Activated naive CD8-positive, alpha-beta T cell (primary cell): ENCODE results near the gene SND1.
A peak's percentile ranks its signal among the peaks of the same experiment; 100 is the strongest.

Experiments
- H3K27ac Mint-ChIP-seq: one replicate; pipeline ENCODE4 v1.8.0; 2021; ENCODE audit warnings: mixed read lengths
- H3K27me3 Mint-ChIP-seq: one replicate; pipeline ENCODE4 v1.8.0; 2021; ENCODE audit warnings: mixed read lengths
- H3K36me3 Mint-ChIP-seq: one replicate; pipeline ENCODE4 v1.8.0; 2021; ENCODE audit warnings: mixed read lengths
- H3K4me1 Mint-ChIP-seq: one replicate; pipeline ENCODE4 v1.8.0; 2021; ENCODE audit warnings: low read depth, mixed read lengths
- H3K4me3 Mint-ChIP-seq: one replicate; pipeline ENCODE4 v1.8.0; 2021; ENCODE audit warnings: mild to moderate bottlenecking, mixed read lengths
- H3K9me3 Mint-ChIP-seq: one replicate; pipeline ENCODE4 v1.8.0; 2021; ENCODE audit warnings: low read depth, mixed read lengths

Gene SND1

DNA sequence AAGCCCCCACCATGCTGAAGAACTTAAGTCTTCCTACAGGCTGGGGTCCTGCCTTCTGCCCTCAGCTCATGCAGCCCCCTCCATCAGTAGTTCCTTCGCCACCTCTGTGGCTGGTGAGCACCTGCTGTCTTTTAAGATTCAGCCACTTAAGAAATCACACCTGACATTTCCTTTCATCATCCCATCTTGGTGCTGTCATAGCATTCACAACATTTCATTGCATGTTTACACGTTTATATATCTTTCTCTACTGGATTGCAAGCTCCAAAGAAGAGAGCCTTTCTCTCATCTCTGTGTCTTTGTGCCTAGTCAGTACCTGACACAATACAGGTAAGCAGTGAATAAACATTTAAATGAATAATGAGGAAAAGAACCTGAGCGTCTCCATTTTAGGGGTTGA is 38.3 kb downstream of the SND1 start:
- H3K27me3 Mint-ChIP-seq, result no peaks in the 10 kb centered on the region
- H3K36me3 Mint-ChIP-seq, result peaks cover 17% of the 10 kb centered on the region
- H3K9me3 Mint-ChIP-seq, result no peaks in the 10 kb centered on the region
- no peak overlapping the region for H3K27ac Mint-ChIP-seq
- peaks cover 13% of the 10 kb centered on the region for H3K4me1 Mint-ChIP-seq
- H3K4me3 Mint-ChIP-seq, result no peak overlapping the region

DNA sequence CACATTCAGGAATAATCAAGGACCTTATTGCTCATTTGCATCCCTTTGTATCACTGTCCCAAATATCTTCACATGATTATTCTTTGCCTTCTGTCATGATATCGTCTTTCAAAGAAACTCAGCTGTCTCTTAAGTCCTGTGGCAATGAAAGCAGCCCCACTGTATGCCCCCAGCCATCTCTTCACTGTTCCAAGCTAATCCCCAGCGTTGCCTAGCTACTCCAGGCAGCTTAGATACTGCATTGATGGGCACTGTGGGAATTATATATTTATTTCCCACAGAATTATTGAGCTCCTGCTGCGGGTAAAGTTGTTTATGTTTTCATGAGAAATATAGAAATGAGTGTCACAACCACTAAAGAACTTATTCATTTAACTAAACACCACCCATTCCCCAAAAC is 38.8 kb downstream of the SND1 start:
- peaks cover 15% of the 10 kb centered on the region for H3K4me1 Mint-ChIP-seq
- H3K4me3 Mint-ChIP-seq, result no peak overlapping the region
- no peaks in the 10 kb centered on the region for H3K27me3 Mint-ChIP-seq
- no peak overlapping the region for H3K27ac Mint-ChIP-seq
- peaks cover 17% of the 10 kb centered on the region for H3K36me3 Mint-ChIP-seq
- H3K9me3 Mint-ChIP-seq, result no peaks in the 10 kb centered on the region

DNA sequence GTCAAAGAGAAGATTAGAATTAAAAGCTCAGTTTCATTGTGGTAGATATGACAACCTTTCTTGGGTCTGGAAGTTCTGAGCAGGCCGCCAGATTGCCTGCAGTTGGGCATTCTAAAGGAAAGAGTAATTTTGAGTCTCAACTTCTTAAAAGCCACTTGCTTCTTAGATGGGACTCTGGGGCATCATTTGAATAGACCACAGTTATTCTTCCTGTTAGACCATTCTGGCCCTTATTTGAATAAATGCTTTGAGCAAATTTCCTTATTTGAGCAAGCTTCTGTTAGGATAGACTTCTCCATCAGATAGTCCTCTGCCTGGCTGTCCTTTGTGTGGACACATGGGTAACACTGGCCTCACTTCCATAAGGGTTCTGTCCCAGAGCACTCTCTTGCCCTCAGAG is 40.2 kb downstream of the SND1 start:
- Mint-ChIP-seq H3K36me3 (peaks cover 15% of the 10 kb centered on the region), H3K9me3 (no peaks in the 10 kb centered on the region), H3K4me3 (no peak overlapping the region), H3K4me1 (peaks cover 17% of the 10 kb centered on the region), H3K27me3 (no peaks in the 10 kb centered on the region), H3K27ac (no peak overlapping the region)

- no peaks in the 10 kb centered on the region for H3K27me3 Mint-ChIP-seq
- no peak overlapping the region for H3K4me3 Mint-ChIP-seq
- no peak overlapping the region for H3K27ac Mint-ChIP-seq
- H3K4me1 Mint-ChIP-seq, result peaks cover 4% of the 10 kb centered on the region
- H3K9me3 Mint-ChIP-seq, result no peaks in the 10 kb centered on the region
- peaks cover 14% of the 10 kb centered on the region for H3K36me3 Mint-ChIP-seq
These were observed 47.9 kb downstream of the SND1 start for GRCh38 chr7:127699853-127700252.

DNA sequence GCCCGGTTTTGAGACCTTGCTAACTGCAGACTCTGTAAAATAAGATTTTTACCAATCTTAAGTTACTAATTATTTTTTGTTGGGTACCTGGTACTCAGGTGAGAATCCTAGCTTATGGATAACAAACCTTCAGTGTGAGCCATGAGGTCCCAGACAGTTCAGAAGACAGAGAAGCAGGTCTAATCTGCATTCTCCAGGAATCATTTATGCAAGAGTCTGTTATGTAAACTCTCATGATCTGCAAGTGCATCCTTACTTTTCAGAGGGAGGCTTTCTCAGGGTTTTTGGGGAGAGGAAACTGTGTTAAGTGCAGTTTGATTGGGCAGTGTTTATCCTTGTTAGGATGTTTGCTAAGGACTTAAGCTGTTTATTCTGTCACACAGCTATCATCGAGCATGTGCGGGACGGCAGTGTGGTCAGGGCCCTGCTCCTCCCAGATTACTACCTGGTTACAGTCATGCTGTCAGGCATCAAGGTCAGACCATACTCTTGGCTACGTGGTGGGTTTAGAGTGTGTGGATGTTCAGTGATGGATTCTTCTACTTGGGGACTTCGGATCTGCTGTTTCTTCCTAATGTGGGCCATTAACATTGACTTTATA is 50.2 kb downstream of the SND1 start:
- Mint-ChIP-seq H3K27me3 (no peaks in the 10 kb centered on the region), H3K4me1 (peaks cover 7% of the 10 kb centered on the region), H3K4me3 (no peak overlapping the region), H3K9me3 (no peaks in the 10 kb centered on the region), H3K36me3 (peaks cover 16% of the 10 kb centered on the region), H3K27ac (peak overlapping the region; percentile 46)

GRCh38 chr7:127702938-127703337 is 50.9 kb downstream of the SND1 start:
- H3K27ac Mint-ChIP-seq, result no peak overlapping the region

DNA sequence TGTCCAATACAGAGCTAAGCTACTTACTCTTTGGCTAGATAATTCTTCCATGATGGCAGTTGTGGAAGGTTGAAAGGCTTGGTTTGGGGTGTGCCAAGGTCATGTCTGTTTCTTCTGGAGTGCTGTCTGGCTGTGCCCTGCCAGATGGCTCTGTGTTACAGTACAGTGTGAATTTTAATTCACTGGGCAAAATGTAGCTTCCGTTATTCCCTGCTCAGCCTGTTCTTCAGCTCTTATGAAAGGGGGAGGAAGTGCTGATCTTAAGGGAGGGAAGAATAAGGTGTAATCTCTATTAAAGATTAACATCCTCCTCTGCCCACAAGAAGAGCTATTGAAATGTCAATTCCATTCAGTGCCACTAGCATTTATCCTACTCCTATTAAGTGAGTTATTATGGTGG is 52.2 kb downstream of the SND1 start:
- Mint-ChIP-seq H3K27ac (no peak overlapping the region), H3K27me3 (no peaks in the 10 kb centered on the region), H3K36me3 (peaks cover 20% of the 10 kb centered on the region), H3K9me3 (no peaks in the 10 kb centered on the region), H3K4me1 (peaks cover 7% of the 10 kb centered on the region), H3K4me3 (no peak overlapping the region)

More at GRCh38 chr7:127702938-127703337, 50.9 kb downstream of the SND1 start:
- Mint-ChIP-seq H3K9me3 (no peaks in the 10 kb centered on the region), H3K4me3 (no peak overlapping the region), H3K27me3 (no peaks in the 10 kb centered on the region), H3K4me1 (peaks cover 7% of the 10 kb centered on the region), H3K36me3 (peaks cover 18% of the 10 kb centered on the region)

GRCh38 chr7:127705461-127705959 is 53.5 kb downstream of the SND1 start:
- peak overlapping the region; percentile 30 for H3K27ac Mint-ChIP-seq

DNA sequence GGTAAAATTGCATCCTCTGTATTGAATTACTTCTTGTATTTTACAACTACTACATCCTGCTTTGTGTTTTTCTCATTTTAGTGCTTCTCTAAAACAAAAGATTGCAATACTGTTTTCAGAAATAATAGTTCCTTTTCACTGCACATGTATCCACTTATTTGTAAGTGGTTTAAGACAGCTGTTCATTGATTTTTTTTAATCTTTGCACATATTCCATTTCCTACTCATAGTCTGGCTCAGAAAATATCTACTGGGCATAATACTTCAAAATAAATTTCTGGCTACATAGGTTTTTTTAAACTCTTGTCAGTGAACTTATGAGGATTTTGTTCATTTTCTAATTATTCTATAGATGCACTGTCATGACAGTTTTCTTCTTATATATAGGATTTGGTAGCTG is 54.8 kb downstream of the SND1 start:
- H3K36me3 Mint-ChIP-seq, result peaks cover 39% of the 10 kb centered on the region
- no peak overlapping the region for H3K27ac Mint-ChIP-seq
- H3K9me3 Mint-ChIP-seq, result peaks cover 3% of the 10 kb centered on the region
- peaks cover 7% of the 10 kb centered on the region for H3K4me1 Mint-ChIP-seq
- no peak overlapping the region for H3K4me3 Mint-ChIP-seq
- H3K27me3 Mint-ChIP-seq, result no peaks in the 10 kb centered on the region

More at GRCh38 chr7:127705461-127705959, 53.5 kb downstream of the SND1 start:
- Mint-ChIP-seq H3K4me1 (peaks cover 7% of the 10 kb centered on the region), H3K9me3 (no peaks in the 10 kb centered on the region), H3K27me3 (no peaks in the 10 kb centered on the region), H3K4me3 (no peak overlapping the region), H3K36me3 (peaks cover 32% of the 10 kb centered on the region)

DNA sequence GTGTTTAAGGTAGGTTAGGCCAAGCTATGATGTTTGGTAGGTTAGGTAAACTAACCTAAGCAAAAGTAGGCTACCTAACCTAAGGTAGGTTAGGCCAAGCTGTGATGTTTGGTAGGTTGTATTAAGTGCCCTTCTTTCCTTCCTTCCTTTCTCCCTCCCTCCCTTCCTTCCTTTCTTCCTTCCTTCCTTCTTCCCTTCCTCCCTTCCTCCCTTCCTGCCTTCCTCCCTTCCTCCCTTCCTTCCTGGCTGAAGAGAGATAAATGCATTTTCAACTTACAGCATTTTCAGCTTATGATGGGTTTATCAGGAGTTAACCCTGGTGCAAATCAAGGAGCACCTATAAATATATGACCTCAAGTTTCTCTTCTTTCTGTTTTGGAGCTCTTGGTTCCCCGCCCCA is 56.2 kb downstream of the SND1 start:
- Mint-ChIP-seq H3K4me3 (no peak overlapping the region), H3K27me3 (no peaks in the 10 kb centered on the region), H3K9me3 (peaks cover 3% of the 10 kb centered on the region), H3K27ac (no peak overlapping the region), H3K36me3 (peaks cover 46% of the 10 kb centered on the region), H3K4me1 (peaks cover 10% of the 10 kb centered on the region)

DNA sequence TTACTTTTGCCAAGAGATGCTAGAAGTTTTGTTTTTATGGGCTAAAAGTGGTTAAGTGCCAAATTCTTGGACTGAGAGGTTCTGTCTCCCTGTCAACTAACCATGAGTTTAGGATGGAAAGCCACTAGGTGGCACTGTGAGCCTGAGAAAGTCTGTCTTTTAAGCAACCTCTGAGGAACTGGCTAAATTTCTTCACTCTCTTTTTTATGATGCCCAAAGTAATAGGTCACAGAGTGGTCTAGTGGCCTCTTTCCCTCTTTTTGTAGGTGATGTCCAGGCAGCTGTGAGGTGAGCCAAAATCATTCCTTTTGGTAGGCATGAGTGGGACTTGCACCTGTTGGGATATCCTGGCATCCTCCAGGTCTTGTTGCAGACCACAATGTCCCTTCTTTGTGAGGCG is 56.8 kb downstream of the SND1 start:
- H3K27ac Mint-ChIP-seq, result no peak overlapping the region
- H3K36me3 Mint-ChIP-seq, result peaks cover 45% of the 10 kb centered on the region
- H3K4me1 Mint-ChIP-seq, result peaks cover 10% of the 10 kb centered on the region
- no peaks in the 10 kb centered on the region for H3K27me3 Mint-ChIP-seq
- H3K4me3 Mint-ChIP-seq, result no peak overlapping the region
- H3K9me3 Mint-ChIP-seq, result peaks cover 3% of the 10 kb centered on the region

DNA sequence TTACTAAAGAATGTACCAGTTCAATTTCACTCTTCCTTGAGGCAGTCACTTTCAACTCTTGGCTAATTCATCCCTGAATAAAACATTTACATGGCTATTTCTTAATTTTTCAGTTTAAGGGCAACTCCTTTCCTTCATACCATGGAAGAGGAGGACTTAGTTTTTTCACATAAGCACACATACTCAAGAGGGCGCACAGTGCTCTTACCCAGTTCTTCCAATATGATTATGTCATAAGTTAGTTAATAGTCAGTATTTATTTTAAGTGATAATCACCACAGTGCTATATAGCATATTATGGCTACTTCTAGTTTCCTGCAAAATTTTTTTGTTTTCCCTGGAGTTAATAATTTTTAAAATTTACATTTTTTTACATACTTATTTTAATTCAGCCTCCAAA is 58.6 kb downstream of the SND1 start:
- no peaks in the 10 kb centered on the region for H3K27me3 Mint-ChIP-seq
- H3K4me1 Mint-ChIP-seq, result peaks cover 16% of the 10 kb centered on the region
- no peak overlapping the region for H3K4me3 Mint-ChIP-seq
- H3K9me3 Mint-ChIP-seq, result peaks cover 3% of the 10 kb centered on the region
- H3K27ac Mint-ChIP-seq, result no peak overlapping the region
- peaks cover 45% of the 10 kb centered on the region for H3K36me3 Mint-ChIP-seq

DNA sequence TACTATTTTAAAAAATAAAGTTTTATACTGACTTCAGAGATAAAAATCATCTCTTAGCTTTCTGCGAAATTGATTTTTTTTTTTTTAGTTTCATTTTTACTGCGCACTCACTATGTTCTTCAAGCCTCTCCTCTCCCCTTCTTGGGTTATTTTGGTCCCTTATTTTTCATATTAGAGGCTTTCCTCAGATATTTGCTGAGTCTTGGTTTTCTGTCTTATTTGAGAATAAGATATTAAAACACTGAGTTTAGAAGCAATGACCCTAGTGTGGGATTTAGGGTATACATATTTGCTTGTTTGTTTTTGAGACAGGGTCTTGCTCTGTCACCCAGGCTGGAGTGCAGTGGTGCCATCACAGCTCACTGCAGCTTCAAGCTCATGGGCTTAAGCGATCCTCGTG is 59.9 kb downstream of the SND1 start:
- peaks cover 3% of the 10 kb centered on the region for H3K9me3 Mint-ChIP-seq
- no peak overlapping the region for H3K27ac Mint-ChIP-seq
- peaks cover 19% of the 10 kb centered on the region for H3K4me1 Mint-ChIP-seq
- H3K27me3 Mint-ChIP-seq, result no peaks in the 10 kb centered on the region
- H3K36me3 Mint-ChIP-seq, result peaks cover 49% of the 10 kb centered on the region
- no peak overlapping the region for H3K4me3 Mint-ChIP-seq

DNA sequence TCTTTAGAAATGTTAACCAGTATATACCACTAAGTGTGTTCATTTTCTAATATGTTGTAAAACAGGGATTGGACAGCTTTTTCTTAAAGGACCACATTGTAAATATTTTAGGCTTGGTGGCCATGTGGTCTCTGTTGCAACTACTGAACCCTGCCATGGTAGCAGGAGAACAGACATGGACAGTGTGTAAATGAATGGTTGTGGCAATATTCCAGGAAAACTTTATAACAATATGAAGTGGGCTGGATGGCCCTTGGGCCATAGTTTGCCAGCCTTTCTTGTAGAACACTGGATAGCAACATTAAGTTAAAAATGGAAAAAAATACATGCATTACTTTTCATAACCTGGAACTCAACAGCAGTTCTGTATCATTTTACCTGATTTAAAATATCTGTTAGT is 61.0 kb downstream of the SND1 start:
- H3K36me3 Mint-ChIP-seq, result peaks cover 50% of the 10 kb centered on the region
- no peak overlapping the region for H3K4me3 Mint-ChIP-seq
- H3K9me3 Mint-ChIP-seq, result peaks cover 3% of the 10 kb centered on the region
- H3K27me3 Mint-ChIP-seq, result no peaks in the 10 kb centered on the region
- no peak overlapping the region for H3K27ac Mint-ChIP-seq
- peaks cover 27% of the 10 kb centered on the region for H3K4me1 Mint-ChIP-seq

- H3K4me3 Mint-ChIP-seq, result no peak overlapping the region
- H3K4me1 Mint-ChIP-seq, result peaks cover 31% of the 10 kb centered on the region
- H3K36me3 Mint-ChIP-seq, result peaks cover 48% of the 10 kb centered on the region
- H3K27ac Mint-ChIP-seq, result no peak overlapping the region
- H3K9me3 Mint-ChIP-seq, result peaks cover 3% of the 10 kb centered on the region
- H3K27me3 Mint-ChIP-seq, result no peaks in the 10 kb centered on the region
These were observed 61.8 kb downstream of the SND1 start for GRCh38 chr7:127713758-127714157.

GRCh38 chr7:127715272-127715671 is 63.3 kb downstream of the SND1 start:
- H3K4me3 Mint-ChIP-seq, result no peak overlapping the region
- no peaks in the 10 kb centered on the region for H3K27me3 Mint-ChIP-seq

More at GRCh38 chr7:127715272-127715671, 63.3 kb downstream of the SND1 start:
- peaks cover 35% of the 10 kb centered on the region for H3K36me3 Mint-ChIP-seq
- no peak overlapping the region for H3K27ac Mint-ChIP-seq
- H3K9me3 Mint-ChIP-seq, result peaks cover 3% of the 10 kb centered on the region
- H3K4me1 Mint-ChIP-seq, result peaks cover 31% of the 10 kb centered on the region
